ENCODE data around the gene CDH22. TPM values are rescaled to one million over a fixed set of nuclear protein-coding genes. Genes with fewer than 3 reads are reported as not detected.

CDH22 gene
- total RNA-seq, 3 donors from 2014 or later: 0.15 to 0.66 (median 0.16) TPM

- H3K27ac ChIP-seq: no peak overlapping the region
- intact Hi-C loops (cut with DNase I; ENCODE audit: low total_unique reads): no loop called here
- no peak for DNase-seq (ENCODE audit: low spot score in 2 of 2)
- H3K27me3 ChIP-seq: peaks cover 0 to 15% of the 10 kb centered on the region in 2 donors
- H3K9me3 ChIP-seq: no peaks in the 10 kb centered on the region
- TF ChIP-seq POLR2A (IDR thresholded peaks at IDR 0.05) (no peak), POLR2AphosphoS5 (IDR thresholded peaks at IDR 0.05) (no peak), CTCF (IDR thresholded peaks at IDR 0.05) (no peak)
- no peaks in the 10 kb centered on the region for H3K36me3 ChIP-seq
- H3K4me3 ChIP-seq: no peak overlapping the region
- peaks cover 0 to 13% of the 10 kb centered on the region in 2 donors for H3K4me1 ChIP-seq
Observed at GRCh38 chr20:46134716-46135115, 173.6 kb downstream of the CDH22 start.

GRCh38 chr20:46133886-46134654 lies 174.2 kb downstream of the CDH22 start:
- Histone ChIP-seq H3K4me1 (peaks cover 0 to 13% of the 10 kb centered on the region in 2 donors), H3K27ac (no peak overlapping the region), H3K27me3 (peaks cover 0 to 9% of the 10 kb centered on the region in 2 donors), H3K36me3 (no peaks in the 10 kb centered on the region), H3K4me3 (no peak overlapping the region), H3K9me3 (no peaks in the 10 kb centered on the region)
- TF ChIP-seq POLR2A (IDR thresholded peaks at IDR 0.05) (no peak), POLR2AphosphoS5 (IDR thresholded peaks at IDR 0.05) (no peak), CTCF (IDR thresholded peaks at IDR 0.05) (no peak)
- no peak for DNase-seq (ENCODE audit: low spot score in 2 of 2)
- intact Hi-C loops (cut with DNase I; ENCODE audit: low total_unique reads): no loop called here

GRCh38 chr20:46132705-46133120 lies 175.6 kb downstream of the CDH22 start:
- Histone ChIP-seq H3K27ac (no peak overlapping the region), H3K4me3 (peak overlapping the region in 1 of 3 donors; percentile 29), H3K27me3 (no peaks in the 10 kb centered on the region), H3K9me3 (no peaks in the 10 kb centered on the region), H3K4me1 (peaks cover 0 to 13% of the 10 kb centered on the region in 2 donors), H3K36me3 (no peaks in the 10 kb centered on the region)
- TF ChIP-seq CTCF (IDR thresholded peaks at IDR 0.05) (peak in 2 of 3 donors; percentile 77), POLR2A (IDR thresholded peaks at IDR 0.05) (no peak)
- DNase-seq (ENCODE audit: low spot score in 2 of 2): peak; percentile 47 to 70
- intact Hi-C loops (cut with DNase I; ENCODE audit: low total_unique reads): no loop called here

GRCh38 chr20:46131396-46131795 lies 176.9 kb downstream of the CDH22 start:
- H3K27ac ChIP-seq: no peak overlapping the region
- no peaks in the 10 kb centered on the region for H3K27me3 ChIP-seq
- no peak overlapping the region for H3K4me3 ChIP-seq
- peaks cover 0 to 13% of the 10 kb centered on the region in 2 donors for H3K4me1 ChIP-seq
- intact Hi-C loops (cut with DNase I; ENCODE audit: low total_unique reads): no loop called here
- no peak for DNase-seq (ENCODE audit: low spot score in 2 of 2)
- no peaks in the 10 kb centered on the region for H3K36me3 ChIP-seq
- no peaks in the 10 kb centered on the region for H3K9me3 ChIP-seq
- no peak for TF ChIP-seq CTCF (IDR thresholded peaks at IDR 0.05)

- peaks cover 0 to 13% of the 10 kb centered on the region in 2 donors for H3K4me1 ChIP-seq
- no peak overlapping the region for H3K27ac ChIP-seq
- peak in 1 of 2 donors; percentile 27 for DNase-seq (ENCODE audit: low spot score in 2 of 2)
- intact Hi-C loops (cut with DNase I; ENCODE audit: low total_unique reads): no loop called here
- H3K9me3 ChIP-seq: no peaks in the 10 kb centered on the region
- no peaks in the 10 kb centered on the region for H3K36me3 ChIP-seq
- TF ChIP-seq POLR2AphosphoS5 (IDR thresholded peaks at IDR 0.05): no peak
- no peak for TF ChIP-seq POLR2A (IDR thresholded peaks at IDR 0.05)
- no peak for TF ChIP-seq CTCF (IDR thresholded peaks at IDR 0.05)
- no peak overlapping the region for H3K4me3 ChIP-seq
- no peaks in the 10 kb centered on the region for H3K27me3 ChIP-seq
Observed at GRCh38 chr20:46130534-46130933, 177.8 kb downstream of the CDH22 start.
